ENCODE data around the gene CNTNAP2.

Gene CNTNAP2

DNA sequence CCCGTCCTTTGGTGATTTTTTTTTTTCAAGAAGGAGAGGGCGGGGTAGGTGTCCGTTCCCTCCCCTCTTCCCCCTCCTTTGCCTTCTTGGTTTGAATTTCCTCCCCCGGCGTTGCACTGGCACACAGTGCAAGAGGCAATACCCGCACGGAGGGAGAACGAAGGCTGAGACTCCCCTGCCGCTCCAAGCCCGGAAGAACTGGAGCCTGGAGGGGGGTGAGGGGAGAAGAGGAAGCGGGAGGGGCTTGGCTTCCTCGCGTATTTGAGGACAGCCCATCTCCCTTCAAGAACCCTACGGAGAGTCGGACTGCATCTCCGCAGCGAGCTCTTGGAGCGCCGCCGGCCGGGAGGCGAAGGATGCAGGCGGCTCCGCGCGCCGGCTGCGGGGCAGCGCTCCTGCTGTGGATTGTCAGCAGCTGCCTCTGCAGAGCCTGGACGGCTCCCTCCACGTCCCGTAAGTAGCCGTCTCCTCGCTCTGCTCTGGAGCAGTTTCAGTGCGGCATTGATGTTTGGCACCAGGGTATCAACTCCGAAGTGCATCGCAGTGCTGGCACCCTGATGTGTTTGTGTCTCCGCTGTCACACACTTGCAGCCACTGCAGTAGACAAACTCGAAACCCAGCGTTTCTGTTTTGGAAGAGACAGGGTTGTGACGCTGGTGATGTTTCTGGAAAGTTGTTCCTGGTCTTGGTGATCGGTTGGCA lies at the start of gene CNTNAP2:
Gene CNTNAP2 (plus strand): TSS at position 281 of the 702 bp plus-strand sequence. CDS start 76 bp downstream, at position 357.
- no peak for DNase-seq

DNA sequence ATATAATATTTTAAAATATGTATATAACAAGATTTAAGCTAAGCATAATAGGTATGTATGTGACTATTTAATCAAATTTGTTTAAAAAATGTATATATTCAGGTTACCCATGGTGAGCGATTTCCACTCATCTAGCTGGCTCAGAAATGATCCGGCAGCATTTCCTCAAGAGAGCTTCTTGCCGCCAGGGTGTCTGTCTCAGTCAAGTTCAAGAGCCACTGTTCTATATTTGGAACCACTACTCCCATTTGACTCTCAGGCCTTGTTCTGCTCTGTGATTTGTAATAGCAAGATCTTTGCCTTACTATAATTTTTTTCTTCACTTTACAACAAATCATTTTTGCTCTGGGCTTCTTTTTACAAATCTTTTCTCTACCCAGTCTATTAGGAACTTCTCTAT lies 48.7 kb upstream of the CNTNAP2 start:
- DNase-seq: no peak

GRCh38 chr7:146074195-146074765 lies 42.3 kb upstream of the CNTNAP2 start:
- DNase-seq: no peak

- DNase-seq: no peak
Measured at GRCh38 chr7:146076344-146076743, 40.3 kb upstream of the CNTNAP2 start.

GRCh38 chr7:146084086-146084485 lies 32.5 kb upstream of the CNTNAP2 start:
- DNase-seq: no peak

- no peak for DNase-seq
Measured at GRCh38 chr7:146090023-146090645, 26.5 kb upstream of the CNTNAP2 start.

DNA sequence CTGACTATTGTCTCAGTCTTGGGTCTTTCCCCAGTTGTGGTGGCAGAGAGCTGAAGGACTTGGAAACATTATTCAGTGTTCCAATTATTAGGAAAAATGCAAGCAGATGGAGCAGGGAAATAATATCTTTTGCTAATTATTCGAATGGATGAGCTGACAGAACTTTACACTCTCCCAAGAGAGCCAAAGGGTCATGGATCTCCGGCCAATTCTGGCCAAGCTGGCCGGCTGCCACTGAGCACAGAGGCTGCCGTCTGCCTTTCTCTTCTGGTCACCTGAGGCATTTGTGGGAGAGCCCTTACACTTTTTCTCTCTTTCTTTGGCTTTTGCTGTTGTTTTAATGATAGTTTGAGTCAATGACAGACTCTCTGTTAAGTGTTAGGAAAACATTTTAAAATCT lies 22.2 kb upstream of the CNTNAP2 start:
- DNase-seq: no peak

- no peak for DNase-seq
Measured at GRCh38 chr7:146096994-146097393, 19.6 kb upstream of the CNTNAP2 start.

GRCh38 chr7:146106319-146106718 lies 10.3 kb upstream of the CNTNAP2 start:
- no peak for DNase-seq

GRCh38 chr7:146112755-146113154 lies 3.8 kb upstream of the CNTNAP2 start:
- no peak for DNase-seq

DNA sequence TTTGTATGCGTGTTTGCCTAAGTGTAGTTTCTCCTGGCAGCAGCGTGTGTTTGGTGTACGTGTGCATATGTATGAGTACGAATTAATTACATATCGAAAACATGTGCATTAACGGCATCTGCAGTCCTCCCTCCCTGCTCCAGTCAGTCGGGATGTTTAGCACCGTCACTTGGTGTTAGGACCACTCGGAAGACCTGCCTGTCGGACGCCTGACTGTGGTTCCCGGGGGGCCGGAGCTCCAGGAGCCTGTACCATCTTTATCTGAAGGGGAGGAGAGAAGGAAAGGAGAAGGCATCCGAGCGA lies 1.1 kb upstream of the CNTNAP2 start:
- DNase-seq: no peak

DNA sequence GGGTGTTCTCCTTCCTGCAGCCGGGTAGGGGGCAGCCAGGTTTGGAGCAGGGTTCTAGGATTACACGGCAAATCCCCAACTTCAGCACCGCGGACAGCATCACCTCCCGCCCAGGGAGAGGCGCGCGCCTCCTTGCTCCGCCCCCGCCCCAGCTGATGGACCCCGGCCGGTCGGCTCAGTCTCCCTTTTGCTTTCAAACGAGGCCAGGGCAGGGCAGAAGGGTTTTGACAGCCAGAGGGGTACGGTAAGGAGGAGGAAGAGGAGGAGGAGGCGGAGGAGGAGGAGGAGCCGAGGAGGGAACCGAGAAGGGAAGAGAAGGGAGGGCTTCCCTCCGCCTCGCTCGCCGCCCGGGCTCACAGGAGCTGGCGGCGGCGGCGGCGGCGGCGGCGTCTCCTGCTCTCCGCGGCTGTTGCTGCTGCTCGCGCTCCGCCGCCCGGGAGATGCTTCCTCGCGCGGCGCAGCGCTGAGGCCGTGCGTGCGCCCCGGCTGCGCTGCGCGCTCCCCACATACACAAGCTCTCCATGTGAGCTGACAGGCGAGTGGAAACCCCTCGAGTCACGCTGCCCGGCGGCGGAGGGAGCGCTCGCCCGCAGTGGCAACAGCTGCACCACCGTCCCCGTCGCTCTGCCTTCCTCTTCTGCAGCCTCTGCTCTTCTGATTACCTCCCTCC lies 615 bp upstream of the CNTNAP2 start:
- DNase-seq: peak; percentile 14

DNA sequence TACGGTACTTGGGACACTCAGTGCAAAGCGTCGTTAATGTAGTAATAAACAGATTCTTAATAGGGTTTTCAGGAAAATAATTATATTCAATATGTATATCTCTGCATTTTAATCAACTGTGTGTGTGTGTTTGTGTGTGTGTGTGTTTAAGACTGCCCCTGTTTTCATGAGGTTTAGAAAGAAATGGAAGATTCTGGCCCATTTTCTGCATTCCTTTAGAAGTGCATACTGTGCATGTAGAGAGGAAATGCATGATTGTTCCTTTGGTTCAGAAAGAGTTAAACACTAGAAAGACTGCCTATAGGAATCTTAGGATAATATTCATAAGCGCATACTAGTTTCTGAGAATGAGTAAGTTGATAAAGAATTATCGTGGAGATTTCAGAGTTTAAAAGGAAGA lies 975 bp downstream of the CNTNAP2 start:
- no peak for DNase-seq

DNA sequence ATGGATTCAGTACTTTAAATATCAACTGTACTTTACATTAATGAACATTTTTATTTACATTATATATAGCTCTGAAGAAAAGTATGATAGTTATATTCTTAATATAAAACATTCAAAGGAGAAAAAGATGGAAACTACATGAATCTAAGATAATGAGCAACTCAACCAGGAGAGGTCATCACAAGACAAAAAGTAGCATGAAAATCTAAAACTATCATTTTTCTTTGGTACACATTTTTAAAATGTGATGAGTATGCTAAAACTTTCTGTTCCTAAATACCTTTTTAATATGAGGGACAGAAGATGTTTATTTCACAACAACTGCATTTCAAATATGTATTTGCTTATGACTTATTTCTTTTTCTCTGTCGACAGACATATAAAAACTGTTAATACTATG lies 2.4 kb downstream of the CNTNAP2 start:
- DNase-seq: no peak

- no peak for DNase-seq
Measured at GRCh38 chr7:146123715-146124114, 7.1 kb downstream of the CNTNAP2 start.

DNA sequence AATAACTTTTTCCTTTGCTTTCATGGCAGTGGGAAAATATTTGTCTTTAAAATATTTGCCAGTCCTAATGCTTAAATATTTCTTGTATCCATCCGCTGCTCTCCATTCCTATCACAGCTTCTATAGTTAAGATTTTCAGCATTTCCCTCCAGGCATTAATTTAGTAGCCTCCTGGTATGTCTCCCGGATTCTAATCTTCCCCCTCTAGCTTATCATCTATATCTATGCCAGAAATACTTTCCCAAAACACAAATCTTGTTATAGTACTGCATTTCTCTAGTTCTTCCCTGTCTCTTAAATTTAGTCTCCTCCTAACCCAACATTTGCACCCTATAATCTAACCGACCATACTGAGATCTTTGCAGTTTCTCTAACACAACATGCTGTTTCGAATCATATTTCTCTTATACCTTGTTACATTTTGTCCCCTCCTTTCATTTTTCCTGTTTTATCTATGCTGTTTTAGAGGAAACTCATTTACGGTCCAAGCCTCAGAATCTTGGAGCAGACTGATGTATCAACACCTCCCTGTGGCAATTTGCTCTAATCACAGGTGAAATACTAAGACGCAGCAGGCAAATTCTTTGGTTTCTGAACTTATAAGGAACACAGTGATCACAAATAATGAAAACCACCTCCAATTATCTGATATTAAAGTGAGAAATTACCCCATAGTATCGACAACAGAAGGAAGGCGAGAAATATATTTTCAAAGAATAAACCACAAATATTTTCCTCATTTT lies 10.3 kb downstream of the CNTNAP2 start:
- no peak for DNase-seq

GRCh38 chr7:146129296-146129695 lies 12.7 kb downstream of the CNTNAP2 start:
- no peak for DNase-seq

- no peak for DNase-seq
Measured at GRCh38 chr7:146129997-146130396, 13.4 kb downstream of the CNTNAP2 start.

DNA sequence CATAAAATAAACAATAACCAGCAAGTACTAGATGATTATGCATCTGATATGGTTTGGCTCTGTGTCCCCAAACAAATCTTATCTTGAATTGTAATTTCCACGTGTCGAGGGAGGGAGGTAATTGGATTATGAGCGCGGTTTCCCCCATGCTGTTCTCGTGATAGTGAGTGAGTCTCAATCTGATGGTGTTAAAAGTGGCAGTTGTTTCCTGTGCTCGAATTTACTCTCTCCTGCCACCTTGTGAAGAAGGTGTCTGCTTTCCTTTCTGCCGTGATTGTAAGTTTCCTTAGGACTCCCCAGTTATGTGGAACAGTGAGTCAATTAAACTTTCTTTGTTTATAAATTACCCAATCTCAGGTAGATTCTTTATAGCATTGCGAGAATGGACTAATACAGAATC lies 15.1 kb downstream of the CNTNAP2 start:
- no peak for DNase-seq

- no peak for DNase-seq
Measured at GRCh38 chr7:146136357-146136875, 19.8 kb downstream of the CNTNAP2 start.

- no peak for DNase-seq
Measured at GRCh38 chr7:146138926-146139325, 22.3 kb downstream of the CNTNAP2 start.

DNA sequence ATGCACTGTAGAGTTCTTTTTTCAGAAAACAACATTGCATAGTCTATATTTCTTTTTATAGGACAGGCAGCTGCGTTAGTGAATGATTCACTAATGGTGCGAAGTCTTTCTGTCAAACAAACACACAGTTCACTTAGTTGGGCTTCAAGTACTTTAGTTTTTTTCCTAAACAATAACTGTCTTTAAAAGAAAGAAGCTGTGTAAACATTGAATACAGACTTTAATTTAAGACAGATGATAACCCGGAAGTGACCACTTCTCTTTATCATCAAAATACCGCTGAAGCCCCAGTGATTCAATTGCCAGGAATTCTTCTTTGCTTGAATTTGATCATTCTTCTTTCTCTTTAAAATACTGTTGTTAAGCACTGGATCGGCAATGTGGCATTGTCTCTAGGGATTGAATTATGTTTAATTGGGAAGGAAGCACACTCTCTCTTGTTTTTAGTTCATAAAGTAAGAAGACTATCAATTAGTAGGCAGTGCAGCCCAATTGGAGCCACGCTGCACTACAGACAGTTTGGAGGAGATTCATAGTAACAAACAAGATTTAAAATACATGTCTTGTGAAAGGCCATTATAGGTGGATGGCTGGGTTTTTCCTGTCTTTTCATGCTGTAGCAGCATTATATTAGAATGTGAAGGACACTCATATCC lies 30.4 kb downstream of the CNTNAP2 start:
- no peak for DNase-seq

DNA sequence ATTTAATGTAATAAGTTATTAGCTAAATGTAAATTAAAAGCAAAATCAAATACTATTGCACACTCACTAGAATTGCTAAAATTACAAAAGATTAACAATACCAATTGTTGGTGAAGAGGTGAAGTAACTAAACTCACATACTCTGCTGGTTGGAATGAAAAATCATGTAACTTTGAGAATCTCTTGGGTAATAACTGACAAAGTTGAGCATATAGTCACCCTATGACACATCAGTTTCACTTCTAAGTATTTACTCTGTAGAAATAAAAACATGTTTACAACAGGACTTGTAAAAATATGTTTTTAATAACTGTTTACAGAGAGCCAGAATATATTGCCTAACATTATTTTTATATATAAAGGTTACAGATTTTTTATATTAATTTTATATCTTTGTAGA lies 33.6 kb downstream of the CNTNAP2 start:
- no peak for DNase-seq
